Mucosa of rectum (tissue), 2 donors: ENCODE results near the gene CASP9.
"Not testable (repeated sequence)": the region's sequence is repeated elsewhere in the genome, so short reads cannot be mapped to it uniquely, and the experiment has no call there.

Experiments
- H3K27ac ChIP-seq, 2 donors: one replicate each; pipeline ENCODE4 v1.7.0; 2013; ENCODE audit warnings: inconsistent platforms in 2 of 2, low read depth in 2 of 2, low read length in 2 of 2
- H3K27me3 ChIP-seq, 2 donors: one replicate each; pipeline ENCODE4 v1.7.0; 2013; ENCODE audit warnings: low read length in 2 of 2; ENCODE audit not compliant: control insufficient read depth in 2 of 2, insufficient read depth in 2 of 2
- H3K36me3 ChIP-seq, 2 donors: one replicate each; pipeline ENCODE4 v1.7.0; 2013; ENCODE audit warnings: low read length in 2 of 2; ENCODE audit not compliant: control insufficient read depth in 2 of 2, insufficient read depth in 2 of 2
- H3K4me1 ChIP-seq, 2 donors: one replicate each; pipeline ENCODE4 v1.7.0; 2013; ENCODE audit warnings: low read length in 2 of 2, mild to moderate bottlenecking in 1 of 2; ENCODE audit not compliant: control insufficient read depth in 2 of 2, insufficient read depth in 2 of 2
- H3K4me3 ChIP-seq, 2 donors: one replicate each; pipeline ENCODE4 v1.7.0; 2013; ENCODE audit warnings: low read length in 2 of 2
- H3K9ac ChIP-seq, 2 donors: one replicate each; pipeline ENCODE4 v1.7.0; 2013; ENCODE audit warnings: low read length in 2 of 2, low read depth in 1 of 2, mild to moderate bottlenecking in 1 of 2
- H3K9me3 ChIP-seq, 2 donors: one replicate each; pipeline ENCODE4 v1.7.0; 2013; ENCODE audit warnings: low read length in 2 of 2; ENCODE audit not compliant: control insufficient read depth in 2 of 2
- donor health status: healthy.
- donor health status: Normal muscosa, but diverticular disease.

CASP9 gene

DNA sequence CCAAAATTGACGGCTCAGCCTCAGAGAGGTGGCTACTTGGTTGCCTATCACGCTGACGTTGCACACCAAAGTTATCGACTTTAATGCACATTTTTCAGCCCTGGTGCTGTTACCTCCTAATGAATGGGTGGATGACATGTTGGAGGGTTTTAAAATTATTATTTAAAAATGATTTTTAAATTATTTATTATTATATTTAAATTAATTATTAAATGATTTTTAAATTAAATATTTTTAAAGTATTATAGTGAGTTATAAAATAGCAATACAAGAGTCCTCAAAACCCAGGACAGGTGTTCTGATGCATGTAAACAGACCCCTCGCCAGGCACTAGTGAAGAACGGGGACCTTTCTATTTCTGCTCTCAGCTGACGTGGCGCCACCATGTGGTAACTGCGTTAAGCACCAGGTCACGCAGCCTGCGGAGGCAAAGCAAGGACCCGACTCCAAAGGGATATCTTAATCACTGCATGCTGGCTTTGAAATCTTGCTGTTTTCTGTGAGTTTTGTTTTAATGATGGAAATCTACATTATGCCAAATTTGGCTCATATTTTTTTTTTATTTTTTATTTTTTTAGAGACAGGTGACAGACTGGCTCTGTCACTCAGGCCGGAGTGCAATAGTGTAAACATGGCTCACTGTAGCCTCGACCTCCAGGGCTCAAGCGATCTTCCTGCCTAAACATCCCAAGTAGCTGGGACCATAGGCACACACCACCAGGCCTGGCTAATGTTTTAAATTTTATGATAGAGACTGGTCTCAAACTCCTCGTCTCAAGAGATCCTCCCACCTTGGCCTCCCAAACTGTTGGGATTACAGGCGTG lies 22.6 kb downstream of the CASP9 start:
- Histone ChIP-seq H3K9ac (no peak overlapping the region), H3K9me3 (no peaks in the 10 kb centered on the region), H3K27me3 (no peaks in the 10 kb centered on the region), H3K4me3 (no peak overlapping the region), H3K36me3 (peaks cover 3 to 12% of the 10 kb centered on the region in 2 donors), H3K4me1 (no peaks in the 10 kb centered on the region), H3K27ac (no peak overlapping the region)

DNA sequence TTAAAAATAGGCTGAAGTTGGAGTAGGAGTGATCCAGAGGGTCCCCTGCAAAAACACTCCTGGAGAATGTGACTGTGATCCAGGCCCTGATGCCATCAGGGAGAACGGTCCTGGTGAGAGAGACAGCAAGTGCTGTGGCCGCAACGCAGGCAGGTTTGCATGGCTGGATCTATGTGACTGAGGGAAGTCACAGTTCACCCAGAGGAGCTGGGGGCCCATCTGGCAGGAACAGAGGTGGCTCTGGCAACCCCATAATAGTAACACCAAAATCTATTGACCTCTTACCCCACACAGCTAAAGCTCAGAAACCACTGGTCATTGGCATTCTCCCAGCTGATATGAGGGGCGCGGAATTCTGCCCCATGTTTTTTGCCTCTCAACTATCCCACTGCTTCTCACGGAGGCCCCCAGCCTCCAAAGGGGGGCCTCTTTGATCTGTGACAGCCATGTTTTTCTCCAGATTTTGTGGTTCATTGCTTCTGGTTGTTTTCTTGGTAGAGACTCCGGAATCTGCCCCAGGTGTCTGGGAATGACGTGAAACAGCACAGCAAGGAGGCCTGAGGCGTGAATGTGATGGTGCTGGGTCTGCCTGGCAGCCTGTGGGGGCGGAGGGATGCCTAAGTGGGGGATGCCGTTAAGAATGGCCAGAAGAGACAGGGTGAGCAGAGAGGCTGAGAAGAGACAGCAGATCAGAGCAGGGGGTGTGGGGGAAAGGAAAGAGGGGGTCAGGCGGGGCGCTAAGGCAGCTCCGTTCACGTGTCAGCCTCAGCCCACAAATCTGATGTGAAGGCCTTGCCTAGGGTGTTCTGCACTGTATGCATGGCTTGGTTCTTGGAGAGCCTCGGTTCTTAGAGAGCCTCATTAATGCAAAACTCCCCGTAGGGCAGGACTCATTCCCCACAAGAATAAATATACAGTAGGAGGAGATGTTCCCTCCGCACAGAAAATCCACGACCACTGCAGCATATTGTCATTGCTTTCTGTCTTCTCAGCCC lies 23.5 kb downstream of the CASP9 start:
- H3K9me3 ChIP-seq, result no peaks in the 10 kb centered on the region
- H3K27ac ChIP-seq, result no peak overlapping the region
- no peak overlapping the region for H3K9ac ChIP-seq
- peaks cover 3 to 11% of the 10 kb centered on the region in 2 donors for H3K36me3 ChIP-seq
- no peaks in the 10 kb centered on the region for H3K27me3 ChIP-seq
- H3K4me1 ChIP-seq, result no peaks in the 10 kb centered on the region
- H3K4me3 ChIP-seq, result no peak overlapping the region

GRCh38 chr1:15493869-15494390 lies 30.1 kb downstream of the CASP9 start:
- Histone ChIP-seq H3K27ac (no peak overlapping the region), H3K9ac (no peak overlapping the region), H3K4me1 (no peaks in the 10 kb centered on the region), H3K4me3 (no peak overlapping the region), H3K27me3 (no peaks in the 10 kb centered on the region), H3K9me3 (no peaks in the 10 kb centered on the region), H3K36me3 (peaks cover 13 to 26% of the 10 kb centered on the region in 2 donors)

- Histone ChIP-seq H3K4me1 (no peaks in the 10 kb centered on the region), H3K36me3 (peaks cover 13 to 26% of the 10 kb centered on the region in 2 donors), H3K9me3 (no peaks in the 10 kb centered on the region), H3K9ac (no peak overlapping the region), H3K27ac (no peak overlapping the region), H3K4me3 (no peak overlapping the region), H3K27me3 (no peaks in the 10 kb centered on the region)
Observed at GRCh38 chr1:15492596-15492995, 31.4 kb downstream of the CASP9 start.

GRCh38 chr1:15491010-15491409 lies 33.0 kb downstream of the CASP9 start:
- H3K4me1 ChIP-seq, H3K27ac ChIP-seq, H3K4me3 ChIP-seq, H3K9me3 ChIP-seq, H3K27me3 ChIP-seq, H3K9ac ChIP-seq: not testable (repeated sequence)
- peaks cover 13 to 26% of the 10 kb centered on the region in 2 donors for H3K36me3 ChIP-seq

GRCh38 chr1:15489052-15489736 lies 34.8 kb downstream of the CASP9 start:
- Histone ChIP-seq H3K9me3 (no peaks in the 10 kb centered on the region), H3K27me3 (no peaks in the 10 kb centered on the region), H3K4me1 (no peaks in the 10 kb centered on the region), H3K4me3 (no peak overlapping the region), H3K9ac (no peak overlapping the region), H3K27ac (no peak overlapping the region), H3K36me3 (peaks cover 7 to 15% of the 10 kb centered on the region in 2 donors)

DNA sequence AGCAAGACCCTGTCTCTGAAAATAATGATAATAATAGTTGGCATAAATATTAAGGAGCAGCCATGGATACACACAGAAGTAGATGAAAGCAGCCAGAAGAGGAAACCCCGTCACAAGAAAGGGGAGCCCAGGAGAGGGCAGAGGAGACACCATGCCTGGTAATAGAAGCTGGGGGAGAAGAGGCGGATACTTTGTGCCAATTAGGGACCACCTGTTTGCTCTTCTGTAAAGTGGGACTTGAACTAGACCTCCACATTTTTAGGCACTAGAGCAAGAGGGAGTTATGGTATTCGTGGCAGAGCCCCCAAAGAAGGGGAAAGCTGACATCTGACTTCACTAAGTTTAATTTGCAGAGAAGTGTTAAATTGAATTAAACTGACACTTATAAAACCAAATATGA lies 35.6 kb downstream of the CASP9 start:
- Histone ChIP-seq H3K36me3 (peaks cover 1 to 8% of the 10 kb centered on the region in 2 donors), H3K9me3 (no peaks in the 10 kb centered on the region), H3K9ac (no peak overlapping the region), H3K27ac (no peak overlapping the region), H3K4me3 (no peak overlapping the region), H3K4me1 (no peaks in the 10 kb centered on the region), H3K27me3 (no peaks in the 10 kb centered on the region)

DNA sequence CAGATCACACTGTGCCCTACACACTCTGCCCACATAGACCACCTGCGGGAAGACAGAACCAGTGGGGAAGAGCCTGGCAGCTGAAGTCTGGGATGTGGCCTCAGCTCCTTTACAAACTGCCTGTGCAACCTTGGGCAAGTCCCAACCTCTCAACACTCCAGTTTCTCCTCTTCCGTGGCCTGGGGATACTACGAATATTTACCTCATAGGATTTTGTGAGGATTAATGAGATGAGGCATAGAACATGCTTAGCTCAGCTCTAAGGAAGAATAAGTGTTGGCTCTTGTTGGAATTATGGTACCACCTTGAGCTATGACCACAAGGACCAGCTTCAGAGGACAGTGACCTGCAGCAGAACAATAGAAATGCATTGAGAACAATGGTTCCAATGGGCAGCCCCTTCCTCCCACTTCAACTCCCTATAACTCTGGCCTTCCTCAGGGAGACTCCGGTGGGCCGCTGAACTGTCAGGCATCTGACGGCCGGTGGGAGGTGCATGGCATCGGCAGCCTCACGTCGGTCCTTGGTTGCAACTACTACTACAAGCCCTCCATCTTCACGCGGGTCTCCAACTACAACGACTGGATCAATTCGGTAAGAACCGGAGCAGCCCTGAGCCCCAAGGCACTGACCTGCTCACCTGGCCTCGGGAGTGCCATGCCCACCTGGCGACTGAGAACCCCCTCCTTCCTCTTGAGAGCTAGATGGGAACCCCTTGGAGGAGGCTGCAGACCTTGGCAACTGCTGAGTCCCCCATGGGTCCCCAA lies 37.0 kb downstream of the CASP9 start:
- not testable (repeated sequence) for H3K9me3 ChIP-seq, H3K4me3 ChIP-seq, H3K4me1 ChIP-seq, H3K36me3 ChIP-seq, H3K9ac ChIP-seq, H3K27me3 ChIP-seq, H3K27ac ChIP-seq

- H3K9me3 ChIP-seq, result no peaks in the 10 kb centered on the region
- H3K27ac ChIP-seq, result no peak overlapping the region
- H3K36me3 ChIP-seq, result no peaks in the 10 kb centered on the region
- no peak overlapping the region for H3K9ac ChIP-seq
- no peaks in the 10 kb centered on the region for H3K4me1 ChIP-seq
- H3K27me3 ChIP-seq, result no peaks in the 10 kb centered on the region
- H3K4me3 ChIP-seq, result no peak overlapping the region
Observed at GRCh38 chr1:15485636-15486035, 38.4 kb downstream of the CASP9 start.
